Panc1 (cell line): ENCODE results near the gene SRRM3.

Source experiments
- POLR2AphosphoS5 ChIP-seq: IDR thresholded peaks from 2 replicates; pipeline ENCODE4 v1.6.1; 2012; ENCODE audit warnings: mild to moderate bottlenecking, low read depth, low read length, moderate library complexity
- TCF7L2 ChIP-seq: IDR thresholded peaks from 2 replicates; pipeline ENCODE4 v1.6.1; 2011; ENCODE audit warnings: mild to moderate bottlenecking, low read depth, low read length, inconsistent platforms
- TF ChIP-seq, protein P1 (sequence below): fragments of 450-650 bp; IDR thresholded peaks from 2 replicates; pipeline ENCODE4 v1.5.1; 2017; ENCODE audit warnings: mild to moderate bottlenecking
- TF ChIP-seq, protein P2 (sequence below), 2 experiments: IDR thresholded peaks; 2 replicates each; pipeline ENCODE4 v1.6.1; 2011 to 2012; ENCODE audit warnings: low read depth in 2 of 2, control low read depth in 1 of 2, low read length in 1 of 2, mild to moderate bottlenecking in 1 of 2, moderate library complexity in 1 of 2; ENCODE audit not compliant: insufficient read depth in 1 of 2

GRCh38 chr7:76272851-76273497 is 71.3 kb downstream of the SRRM3 start:
- TF ChIP-seq, protein P1, sequence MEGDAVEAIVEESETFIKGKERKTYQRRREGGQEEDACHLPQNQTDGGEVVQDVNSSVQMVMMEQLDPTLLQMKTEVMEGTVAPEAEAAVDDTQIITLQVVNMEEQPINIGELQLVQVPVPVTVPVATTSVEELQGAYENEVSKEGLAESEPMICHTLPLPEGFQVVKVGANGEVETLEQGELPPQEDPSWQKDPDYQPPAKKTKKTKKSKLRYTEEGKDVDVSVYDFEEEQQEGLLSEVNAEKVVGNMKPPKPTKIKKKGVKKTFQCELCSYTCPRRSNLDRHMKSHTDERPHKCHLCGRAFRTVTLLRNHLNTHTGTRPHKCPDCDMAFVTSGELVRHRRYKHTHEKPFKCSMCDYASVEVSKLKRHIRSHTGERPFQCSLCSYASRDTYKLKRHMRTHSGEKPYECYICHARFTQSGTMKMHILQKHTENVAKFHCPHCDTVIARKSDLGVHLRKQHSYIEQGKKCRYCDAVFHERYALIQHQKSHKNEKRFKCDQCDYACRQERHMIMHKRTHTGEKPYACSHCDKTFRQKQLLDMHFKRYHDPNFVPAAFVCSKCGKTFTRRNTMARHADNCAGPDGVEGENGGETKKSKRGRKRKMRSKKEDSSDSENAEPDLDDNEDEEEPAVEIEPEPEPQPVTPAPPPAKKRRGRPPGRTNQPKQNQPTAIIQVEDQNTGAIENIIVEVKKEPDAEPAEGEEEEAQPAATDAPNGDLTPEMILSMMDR = no peak
- TF ChIP-seq, protein P2, sequence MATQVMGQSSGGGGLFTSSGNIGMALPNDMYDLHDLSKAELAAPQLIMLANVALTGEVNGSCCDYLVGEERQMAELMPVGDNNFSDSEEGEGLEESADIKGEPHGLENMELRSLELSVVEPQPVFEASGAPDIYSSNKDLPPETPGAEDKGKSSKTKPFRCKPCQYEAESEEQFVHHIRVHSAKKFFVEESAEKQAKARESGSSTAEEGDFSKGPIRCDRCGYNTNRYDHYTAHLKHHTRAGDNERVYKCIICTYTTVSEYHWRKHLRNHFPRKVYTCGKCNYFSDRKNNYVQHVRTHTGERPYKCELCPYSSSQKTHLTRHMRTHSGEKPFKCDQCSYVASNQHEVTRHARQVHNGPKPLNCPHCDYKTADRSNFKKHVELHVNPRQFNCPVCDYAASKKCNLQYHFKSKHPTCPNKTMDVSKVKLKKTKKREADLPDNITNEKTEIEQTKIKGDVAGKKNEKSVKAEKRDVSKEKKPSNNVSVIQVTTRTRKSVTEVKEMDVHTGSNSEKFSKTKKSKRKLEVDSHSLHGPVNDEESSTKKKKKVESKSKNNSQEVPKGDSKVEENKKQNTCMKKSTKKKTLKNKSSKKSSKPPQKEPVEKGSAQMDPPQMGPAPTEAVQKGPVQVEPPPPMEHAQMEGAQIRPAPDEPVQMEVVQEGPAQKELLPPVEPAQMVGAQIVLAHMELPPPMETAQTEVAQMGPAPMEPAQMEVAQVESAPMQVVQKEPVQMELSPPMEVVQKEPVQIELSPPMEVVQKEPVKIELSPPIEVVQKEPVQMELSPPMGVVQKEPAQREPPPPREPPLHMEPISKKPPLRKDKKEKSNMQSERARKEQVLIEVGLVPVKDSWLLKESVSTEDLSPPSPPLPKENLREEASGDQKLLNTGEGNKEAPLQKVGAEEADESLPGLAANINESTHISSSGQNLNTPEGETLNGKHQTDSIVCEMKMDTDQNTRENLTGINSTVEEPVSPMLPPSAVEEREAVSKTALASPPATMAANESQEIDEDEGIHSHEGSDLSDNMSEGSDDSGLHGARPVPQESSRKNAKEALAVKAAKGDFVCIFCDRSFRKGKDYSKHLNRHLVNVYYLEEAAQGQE (IDR thresholded peaks at IDR 0.05; ENCODE audit: insufficient read depth in 1 of 2, low read depth in 2 of 2, low read length in 1 of 2) = no peak
- TF ChIP-seq TCF7L2 = no peak
- TF ChIP-seq POLR2AphosphoS5 = no peak
